BJ (cell line): ENCODE results near the gene DENND1C. TPM values are rescaled to one million over a fixed set of nuclear protein-coding genes. Genes with fewer than 3 reads are reported as not detected.
A peak's percentile ranks its signal among the peaks of the same experiment; 100 is the strongest.

Experiments used
- CTCF ChIA-PET: fragments of 350-600 bp; formaldehyde crosslinking; extraction: SDS; loops from one replicate; lab custom pipeline; 2021; ENCODE audit warnings: antibody characterized with exemption, inconsistent platforms; lab: Yijun Ruan, JAX
- POLR2A ChIA-PET: fragments of 300-600 bp; sonication (Branson Sonifier 250); formaldehyde crosslinking; extraction: SDS; loops from one replicate; lab custom pipeline; 2021; ENCODE audit warnings: antibody characterized with exemption; lab: Charles Lee
- DNase-seq: peaks from one replicate; pipeline ENCODE4 v3.0.0-alpha.2; 2011; ENCODE audit warnings: low read depth
- H3K27me3 ChIP-seq: 2 replicates; pipeline ENCODE4 v1.6.0; 2011; ENCODE audit warnings: low read length; ENCODE audit not compliant: control insufficient read depth, insufficient read depth
- H3K36me3 ChIP-seq: 2 replicates; pipeline ENCODE4 v1.5.1; 2011; ENCODE audit warnings: low read length; ENCODE audit not compliant: control insufficient read depth, insufficient read depth
- H3K4me3 ChIP-seq: 2 replicates; pipeline ENCODE4 v1.5.1; 2011; ENCODE audit warnings: low read depth, mild to moderate bottlenecking, control low read depth, low read length
- polyA plus RNA-seq: library from polyadenylated mRNA; depleted of rRNA; stranded (reverse); fragments of >200 nt; gene quantifications from 2 replicates; pipeline ENCODE4 v1.2.3, GENCODE V29; 2011; rRNA removed
- small RNA-seq: library from RNA; depleted of rRNA; stranded (forward); fragments of <200 nt; gene quantifications from one replicate; pipeline ENCODE3, GENCODE V24; 2012; ENCODE audit warnings: low replicate concordance, low read depth; ENCODE audit not compliant: insufficient read length
- TF ChIP-seq, protein P1 (sequence below): IDR thresholded peaks from 2 replicates; pipeline ENCODE4 v1.5.1; 2011; ENCODE audit warnings: low read depth, mild to moderate bottlenecking, control low read depth, inconsistent platforms, low read length, moderate library complexity; ENCODE audit not compliant: insufficient read depth

Gene DENND1C
- polyA plus RNA-seq, 1 experiment = 0.07 TPM

DNA sequence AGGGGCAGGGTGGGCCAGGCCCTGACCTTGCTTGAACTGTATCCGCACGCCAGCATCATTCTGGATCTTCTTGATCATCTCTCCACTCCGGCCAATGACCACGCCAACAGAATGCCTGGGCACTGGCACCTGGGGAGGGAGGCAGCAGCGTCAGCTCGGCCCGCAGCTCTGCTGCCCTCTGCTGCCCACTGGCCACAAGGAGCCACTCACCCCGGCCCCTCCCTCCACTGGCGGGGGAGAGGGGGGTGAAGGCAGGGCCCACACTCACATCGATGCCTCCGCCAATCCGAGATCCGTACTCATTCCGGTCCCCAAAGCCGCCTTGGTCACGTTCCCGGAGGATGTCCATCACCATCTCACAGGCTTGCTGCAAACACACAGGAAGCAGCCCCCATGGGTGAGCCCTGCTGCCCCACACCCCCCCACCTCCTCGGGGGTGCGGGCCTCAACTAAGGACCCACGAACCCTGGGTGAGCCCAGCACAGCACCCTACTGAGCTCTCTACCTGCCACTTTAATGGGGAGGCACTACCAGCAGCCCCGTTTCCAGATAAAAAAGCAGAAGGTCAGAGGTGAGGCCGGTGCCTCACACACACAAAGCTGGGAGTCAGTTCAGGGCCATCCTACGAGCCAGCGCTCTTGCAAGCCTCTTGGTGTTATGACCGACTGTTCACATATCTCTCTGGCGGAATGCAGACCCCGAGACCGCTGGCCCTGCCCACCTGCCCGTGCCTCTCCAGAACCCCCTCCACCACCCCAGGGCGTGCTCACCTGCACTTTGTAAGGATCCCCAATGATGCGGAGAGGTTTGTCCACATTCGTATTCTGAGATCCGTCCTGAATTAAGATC, 63.6 kb downstream of the DENND1C start:
- peaks cover 56% of the 10 kb centered on the region for H3K36me3 ChIP-seq
- H3K4me3 ChIP-seq = no peak overlapping the region
- no peak for DNase-seq
- ChIA-PET CTCF (interaction anchor here (1.2 kb wide), 1 partner anchor 25 kb away, joined by 3 read pairs; the partner anchor contains the start of gene GTF2F1), POLR2A (no interaction called here)
- TF ChIP-seq, protein P1, sequence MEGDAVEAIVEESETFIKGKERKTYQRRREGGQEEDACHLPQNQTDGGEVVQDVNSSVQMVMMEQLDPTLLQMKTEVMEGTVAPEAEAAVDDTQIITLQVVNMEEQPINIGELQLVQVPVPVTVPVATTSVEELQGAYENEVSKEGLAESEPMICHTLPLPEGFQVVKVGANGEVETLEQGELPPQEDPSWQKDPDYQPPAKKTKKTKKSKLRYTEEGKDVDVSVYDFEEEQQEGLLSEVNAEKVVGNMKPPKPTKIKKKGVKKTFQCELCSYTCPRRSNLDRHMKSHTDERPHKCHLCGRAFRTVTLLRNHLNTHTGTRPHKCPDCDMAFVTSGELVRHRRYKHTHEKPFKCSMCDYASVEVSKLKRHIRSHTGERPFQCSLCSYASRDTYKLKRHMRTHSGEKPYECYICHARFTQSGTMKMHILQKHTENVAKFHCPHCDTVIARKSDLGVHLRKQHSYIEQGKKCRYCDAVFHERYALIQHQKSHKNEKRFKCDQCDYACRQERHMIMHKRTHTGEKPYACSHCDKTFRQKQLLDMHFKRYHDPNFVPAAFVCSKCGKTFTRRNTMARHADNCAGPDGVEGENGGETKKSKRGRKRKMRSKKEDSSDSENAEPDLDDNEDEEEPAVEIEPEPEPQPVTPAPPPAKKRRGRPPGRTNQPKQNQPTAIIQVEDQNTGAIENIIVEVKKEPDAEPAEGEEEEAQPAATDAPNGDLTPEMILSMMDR = peak; percentile 46
- H3K27me3 ChIP-seq = no peaks in the 10 kb centered on the region

Small RNAs within 50 kb of the gene (small RNA-seq; reads per million reads assigned to genes)
- not detected for gene AC010503.2

Other genes with a start within 250 kb of the DENND1C start
- gene MLLT1, start 201.8 kb downstream of the DENND1C start, polyA plus RNA-seq = 19.0 and 28.1 TPM in 2 replicates
- gene ACER1, start 148.2 kb downstream of the DENND1C start, polyA plus RNA-seq = 0.05 and 0.10 TPM in 2 replicates
- 45.9 and 69.9 TPM in 2 replicates for gene CLPP, start 120.3 kb downstream of the DENND1C start, polyA plus RNA-seq
- gene ALKBH7, start 109.0 kb downstream of the DENND1C start, polyA plus RNA-seq = 29.2 and 40.9 TPM in 2 replicates
- 0.32 and 0.48 TPM in 2 replicates for gene PSPN, start 105.9 kb downstream of the DENND1C start, polyA plus RNA-seq
- 45.3 and 49.4 TPM in 2 replicates for gene GTF2F1, start 88.6 kb downstream of the DENND1C start, polyA plus RNA-seq
- 49.4 and 68.7 TPM in 2 replicates for gene KHSRP, start 57.0 kb downstream of the DENND1C start, polyA plus RNA-seq
- gene SLC25A41, start 48.0 kb downstream of the DENND1C start, polyA plus RNA-seq = 0.05 TPM in 1 of 2 replicates, not detected in the other
- gene SLC25A23, start 22.0 kb downstream of the DENND1C start, polyA plus RNA-seq = 6.3 and 7.4 TPM in 2 replicates
- not detected in 2 replicates for gene CRB3, start 17.5 kb downstream of the DENND1C start, polyA plus RNA-seq
- gene TUBB4A, start 20.5 kb upstream of the DENND1C start, polyA plus RNA-seq = not detected in 2 replicates
- 0.11 and 0.26 TPM in 2 replicates for gene TNFSF9, start 49.2 kb upstream of the DENND1C start, polyA plus RNA-seq
- not detected in 2 replicates for gene CD70, start 109.4 kb upstream of the DENND1C start, polyA plus RNA-seq
- not detected in 2 replicates for gene TNFSF14, start 188.4 kb upstream of the DENND1C start, polyA plus RNA-seq
- gene C3, start 238.9 kb upstream of the DENND1C start, polyA plus RNA-seq = 10.0 and 14.7 TPM in 2 replicates